HepG2 (cell line): ENCODE data around the gene CHRNB1. TPM values are rescaled to one million over a fixed set of nuclear protein-coding genes. Genes with fewer than 3 reads are reported as not detected.

Experiments used
- ADNP ChIP-seq: sonication (generic); formaldehyde crosslinking; IDR thresholded peaks from 2 replicates; pipeline ENCODE4 v1.4.0; 2020; ENCODE audit warnings: missing genetic modification reagents
- ARNTL ChIP-seq: sonication (generic); formaldehyde crosslinking; IDR thresholded peaks from 2 replicates; pipeline ENCODE4 v1.4.0; 2020; ENCODE audit warnings: mild to moderate bottlenecking, missing genetic modification reagents
- BCL6 ChIP-seq: IDR thresholded peaks from 2 replicates; pipeline ENCODE4 v1.6.1; 2016; ENCODE audit warnings: missing genetic modification reagents, missing compliant biosample characterization
- HIVEP1 ChIP-seq: sonication (generic); formaldehyde crosslinking; IDR thresholded peaks from 2 replicates; pipeline ENCODE4 v1.4.0; 2020; ENCODE audit warnings: mild to moderate bottlenecking, missing genetic modification reagents
- KMT2A ChIP-seq: sonication (generic); formaldehyde crosslinking; IDR thresholded peaks from 2 replicates; pipeline ENCODE4 v1.4.0; 2020; ENCODE audit warnings: missing genetic modification reagents
- MAFK ChIP-seq, 2 experiments: IDR thresholded peaks in 1 of 2; conservative IDR thresholded peaks in 1 of 2; 2 replicates each; pipeline ENCODE4 v1.6.1; 2011; ENCODE audit warnings: improper control_type of control experiment in 2 of 2, low read length in 2 of 2
- MXI1 ChIP-seq: IDR thresholded peaks from 3 replicates; pipeline ENCODE4 v1.6.1; 2012; ENCODE audit warnings: low read depth, low read length, inconsistent platforms, borderline replicate concordance
- NR2C2 ChIP-seq: sonication (generic); formaldehyde crosslinking; IDR thresholded peaks from 2 replicates; pipeline ENCODE4 v1.4.0; 2020; ENCODE audit warnings: missing genetic modification reagents, mild to moderate bottlenecking, moderate library complexity, borderline replicate concordance
- SMAD1 ChIP-seq: sonication (generic); formaldehyde crosslinking; IDR thresholded peaks from 2 replicates; pipeline ENCODE4 v1.4.0; 2020; ENCODE audit warnings: missing genetic modification reagents, low read depth, mild to moderate bottlenecking, borderline replicate concordance
- ZNF225 ChIP-seq: sonication (generic); formaldehyde crosslinking; IDR thresholded peaks from 2 replicates; pipeline ENCODE4 v1.4.0; 2020; ENCODE audit warnings: mild to moderate bottlenecking, missing genetic modification reagents
- ZNF543 ChIP-seq: sonication (generic); formaldehyde crosslinking; IDR thresholded peaks from 2 replicates; pipeline ENCODE4 v1.4.0; 2020; ENCODE audit warnings: mild to moderate bottlenecking, missing genetic modification reagents
- polyA plus RNA-seq, 8 experiments: library from polyadenylated mRNA; depleted of rRNA in 3 of 8; stranded (reverse) in 7 of 8; unstranded in 1 of 8; fragments of >200 nt; fragmentation: Illumina TruSeq in 4 of 8; extraction: Trizol in 4 of 8; gene quantifications; 2 replicates each; pipeline versions ENCODE4 v1.2.1 to v1.2.3, GENCODE V29; 2011 to 2016; ENCODE audit warnings: low read depth in 4 of 8, missing spikeins in 1 of 8, mixed read lengths in 1 of 8; ENCODE audit not compliant: insufficient read depth in 1 of 8
- total RNA-seq, 5 experiments: library from RNA; depleted of rRNA; stranded (reverse); fragments of >200 nt; fragmentation: Illumina TruSeq; extraction: Trizol; gene quantifications; 2 replicates each; pipeline ENCODE4 v1.2.3, GENCODE V29; 2016; ENCODE audit warnings: low read depth in 1 of 5
- TF ChIP-seq, protein P1 (sequence below): sonication (generic); formaldehyde crosslinking; IDR thresholded peaks from 2 replicates; pipeline ENCODE4 v1.4.0; 2020; ENCODE audit warnings: missing genetic modification reagents, low read depth, mild to moderate bottlenecking, borderline replicate concordance
- TF ChIP-seq, protein P2 (sequence below): sonication (generic); formaldehyde crosslinking; IDR thresholded peaks from 2 replicates; pipeline ENCODE4 v1.4.0; 2020; ENCODE audit warnings: mild to moderate bottlenecking, missing genetic modification reagents
- TF ChIP-seq, protein P3 (sequence below): sonication (generic); formaldehyde crosslinking; IDR thresholded peaks from 2 replicates; pipeline ENCODE4 v1.9.0; 2022; ENCODE audit warnings: missing genetic modification reagents, mild to moderate bottlenecking, borderline replicate concordance
- TF ChIP-seq, protein P4 (sequence below): sonication (generic); formaldehyde crosslinking; IDR thresholded peaks from 2 replicates; pipeline ENCODE4 v1.4.0; 2020; ENCODE audit warnings: missing genetic modification reagents

The CHRNB1 gene
- total and polyA plus RNA-seq, 2 of the 13 experiments (the other 11 are each of a cell fraction or from before 2014, with no cell fraction given): 5.4 to 33.7 TPM

DNA sequence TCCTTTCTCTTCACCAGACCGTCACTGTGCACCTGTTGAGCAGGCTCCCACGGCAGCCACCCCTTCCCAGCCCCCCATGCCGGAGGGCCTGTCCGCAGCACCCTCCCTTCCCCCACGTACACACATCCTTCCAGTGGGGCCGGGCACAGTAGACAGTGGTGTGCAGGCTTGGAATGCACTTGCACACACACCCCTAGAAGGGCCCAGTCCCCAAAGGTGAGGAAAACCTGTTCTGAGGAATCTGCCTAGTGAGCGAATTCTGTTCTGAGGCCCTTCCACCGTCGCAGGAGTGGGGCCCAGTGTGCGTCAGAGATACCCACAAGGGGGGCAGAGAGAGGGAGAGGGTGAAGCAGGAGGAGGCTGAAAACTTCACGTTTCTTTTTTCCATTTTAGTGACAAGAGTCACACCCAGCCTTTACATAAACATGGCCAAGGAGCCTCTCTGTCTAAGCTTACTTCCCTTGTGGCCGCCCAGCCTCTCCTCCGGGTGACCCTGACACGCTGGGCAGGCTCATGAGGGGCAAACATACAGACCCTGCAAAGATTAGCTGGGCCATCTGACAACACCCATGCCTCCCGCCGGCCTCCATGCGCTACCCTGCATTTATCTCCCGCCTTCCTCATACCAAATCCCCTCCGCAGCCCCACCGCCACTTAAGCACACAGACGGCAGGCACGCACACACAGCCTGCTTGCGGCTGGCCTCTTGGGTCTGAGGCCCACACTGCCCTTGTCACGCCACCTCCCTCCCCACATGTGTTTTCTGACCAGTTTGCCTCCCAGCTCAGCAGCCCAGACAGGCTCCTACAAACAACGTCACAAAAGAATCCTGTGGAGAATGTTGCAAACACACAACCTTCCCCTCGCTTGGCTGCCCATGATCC is 32.8 kb downstream of the CHRNB1 start (continued):
- 0 out of 2 replicates have a peak, but pooled peaks have one; percentile 34 for TF ChIP-seq ZNF543 (CRISPR knock-in tag)
- TF ChIP-seq, protein P1, sequence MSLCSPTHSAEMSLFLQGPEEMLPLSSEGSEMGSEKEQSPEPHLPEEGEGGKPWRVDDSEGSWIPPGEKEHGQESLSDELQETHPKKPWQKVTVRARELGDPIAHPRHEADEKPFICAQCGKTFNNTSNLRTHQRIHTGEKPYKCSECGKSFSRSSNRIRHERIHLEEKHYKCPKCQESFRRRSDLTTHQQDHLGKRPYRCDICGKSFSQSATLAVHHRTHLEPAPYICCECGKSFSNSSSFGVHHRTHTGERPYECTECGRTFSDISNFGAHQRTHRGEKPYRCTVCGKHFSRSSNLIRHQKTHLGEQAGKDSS: 0 out of 2 replicates have a peak, but pooled peaks have one; percentile 40
- TF ChIP-seq NR2C2 (CRISPR knock-in tag): no peak
- TF ChIP-seq, protein P2, sequence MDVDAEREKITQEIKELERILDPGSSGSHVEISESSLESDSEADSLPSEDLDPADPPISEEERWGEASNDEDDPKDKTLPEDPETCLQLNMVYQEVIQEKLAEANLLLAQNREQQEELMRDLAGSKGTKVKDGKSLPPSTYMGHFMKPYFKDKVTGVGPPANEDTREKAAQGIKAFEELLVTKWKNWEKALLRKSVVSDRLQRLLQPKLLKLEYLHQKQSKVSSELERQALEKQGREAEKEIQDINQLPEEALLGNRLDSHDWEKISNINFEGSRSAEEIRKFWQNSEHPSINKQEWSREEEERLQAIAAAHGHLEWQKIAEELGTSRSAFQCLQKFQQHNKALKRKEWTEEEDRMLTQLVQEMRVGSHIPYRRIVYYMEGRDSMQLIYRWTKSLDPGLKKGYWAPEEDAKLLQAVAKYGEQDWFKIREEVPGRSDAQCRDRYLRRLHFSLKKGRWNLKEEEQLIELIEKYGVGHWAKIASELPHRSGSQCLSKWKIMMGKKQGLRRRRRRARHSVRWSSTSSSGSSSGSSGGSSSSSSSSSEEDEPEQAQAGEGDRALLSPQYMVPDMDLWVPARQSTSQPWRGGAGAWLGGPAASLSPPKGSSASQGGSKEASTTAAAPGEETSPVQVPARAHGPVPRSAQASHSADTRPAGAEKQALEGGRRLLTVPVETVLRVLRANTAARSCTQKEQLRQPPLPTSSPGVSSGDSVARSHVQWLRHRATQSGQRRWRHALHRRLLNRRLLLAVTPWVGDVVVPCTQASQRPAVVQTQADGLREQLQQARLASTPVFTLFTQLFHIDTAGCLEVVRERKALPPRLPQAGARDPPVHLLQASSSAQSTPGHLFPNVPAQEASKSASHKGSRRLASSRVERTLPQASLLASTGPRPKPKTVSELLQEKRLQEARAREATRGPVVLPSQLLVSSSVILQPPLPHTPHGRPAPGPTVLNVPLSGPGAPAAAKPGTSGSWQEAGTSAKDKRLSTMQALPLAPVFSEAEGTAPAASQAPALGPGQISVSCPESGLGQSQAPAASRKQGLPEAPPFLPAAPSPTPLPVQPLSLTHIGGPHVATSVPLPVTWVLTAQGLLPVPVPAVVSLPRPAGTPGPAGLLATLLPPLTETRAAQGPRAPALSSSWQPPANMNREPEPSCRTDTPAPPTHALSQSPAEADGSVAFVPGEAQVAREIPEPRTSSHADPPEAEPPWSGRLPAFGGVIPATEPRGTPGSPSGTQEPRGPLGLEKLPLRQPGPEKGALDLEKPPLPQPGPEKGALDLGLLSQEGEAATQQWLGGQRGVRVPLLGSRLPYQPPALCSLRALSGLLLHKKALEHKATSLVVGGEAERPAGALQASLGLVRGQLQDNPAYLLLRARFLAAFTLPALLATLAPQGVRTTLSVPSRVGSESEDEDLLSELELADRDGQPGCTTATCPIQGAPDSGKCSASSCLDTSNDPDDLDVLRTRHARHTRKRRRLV (CRISPR knock-in tag): no peak
- peak; percentile 4; the same call in 1 of the 2 replicates for TF ChIP-seq SMAD1 (CRISPR knock-in tag)
- TF ChIP-seq ADNP (CRISPR knock-in tag): no peak
- 0 out of 2 replicates have a peak, but pooled peaks have one; percentile 3 for TF ChIP-seq ZNF225
- TF ChIP-seq, protein P3, sequence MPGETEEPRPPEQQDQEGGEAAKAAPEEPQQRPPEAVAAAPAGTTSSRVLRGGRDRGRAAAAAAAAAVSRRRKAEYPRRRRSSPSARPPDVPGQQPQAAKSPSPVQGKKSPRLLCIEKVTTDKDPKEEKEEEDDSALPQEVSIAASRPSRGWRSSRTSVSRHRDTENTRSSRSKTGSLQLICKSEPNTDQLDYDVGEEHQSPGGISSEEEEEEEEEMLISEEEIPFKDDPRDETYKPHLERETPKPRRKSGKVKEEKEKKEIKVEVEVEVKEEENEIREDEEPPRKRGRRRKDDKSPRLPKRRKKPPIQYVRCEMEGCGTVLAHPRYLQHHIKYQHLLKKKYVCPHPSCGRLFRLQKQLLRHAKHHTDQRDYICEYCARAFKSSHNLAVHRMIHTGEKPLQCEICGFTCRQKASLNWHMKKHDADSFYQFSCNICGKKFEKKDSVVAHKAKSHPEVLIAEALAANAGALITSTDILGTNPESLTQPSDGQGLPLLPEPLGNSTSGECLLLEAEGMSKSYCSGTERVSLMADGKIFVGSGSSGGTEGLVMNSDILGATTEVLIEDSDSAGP (CRISPR knock-in tag): 0 out of 2 replicates have a peak, but pooled peaks have one; percentile 9
- TF ChIP-seq MAFK (conservative IDR thresholded peaks at IDR 0.05 in 1 of 2, IDR thresholded peaks at IDR 0.05 in 1 of 2; ENCODE audit: low read length in 2 of 2): peak; percentile 31 to 33; a peak in 2 of 4 replicates
- TF ChIP-seq, protein P4, sequence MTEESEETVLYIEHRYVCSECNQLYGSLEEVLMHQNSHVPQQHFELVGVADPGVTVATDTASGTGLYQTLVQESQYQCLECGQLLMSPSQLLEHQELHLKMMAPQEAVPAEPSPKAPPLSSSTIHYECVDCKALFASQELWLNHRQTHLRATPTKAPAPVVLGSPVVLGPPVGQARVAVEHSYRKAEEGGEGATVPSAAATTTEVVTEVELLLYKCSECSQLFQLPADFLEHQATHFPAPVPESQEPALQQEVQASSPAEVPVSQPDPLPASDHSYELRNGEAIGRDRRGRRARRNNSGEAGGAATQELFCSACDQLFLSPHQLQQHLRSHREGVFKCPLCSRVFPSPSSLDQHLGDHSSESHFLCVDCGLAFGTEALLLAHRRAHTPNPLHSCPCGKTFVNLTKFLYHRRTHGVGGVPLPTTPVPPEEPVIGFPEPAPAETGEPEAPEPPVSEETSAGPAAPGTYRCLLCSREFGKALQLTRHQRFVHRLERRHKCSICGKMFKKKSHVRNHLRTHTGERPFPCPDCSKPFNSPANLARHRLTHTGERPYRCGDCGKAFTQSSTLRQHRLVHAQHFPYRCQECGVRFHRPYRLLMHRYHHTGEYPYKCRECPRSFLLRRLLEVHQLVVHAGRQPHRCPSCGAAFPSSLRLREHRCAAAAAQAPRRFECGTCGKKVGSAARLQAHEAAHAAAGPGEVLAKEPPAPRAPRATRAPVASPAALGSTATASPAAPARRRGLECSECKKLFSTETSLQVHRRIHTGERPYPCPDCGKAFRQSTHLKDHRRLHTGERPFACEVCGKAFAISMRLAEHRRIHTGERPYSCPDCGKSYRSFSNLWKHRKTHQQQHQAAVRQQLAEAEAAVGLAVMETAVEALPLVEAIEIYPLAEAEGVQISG (CRISPR knock-in tag): peak; percentile 46
- TF ChIP-seq MXI1: peak; percentile 39; the same call in 1 of the 3 replicates
- no peak for TF ChIP-seq BCL6 (CRISPR knock-in tag)
- peak; percentile 59; the same call in 1 of the 2 replicates for TF ChIP-seq ARNTL
- 0 out of 2 replicates have a peak, but pooled peaks have one; percentile 4 for TF ChIP-seq KMT2A
- no peak for TF ChIP-seq HIVEP1 (CRISPR knock-in tag)
